Keratinocyte (primary cell): ENCODE results near the gene PSMA8.

Source experiments
- EZH2 ChIP-seq: IDR thresholded peaks from one replicate; pipeline ENCODE4 v1.6.1; 2012; ENCODE audit warnings: inconsistent platforms, mild to moderate bottlenecking, low read length, moderate library complexity
- TF ChIP-seq, protein P1 (sequence below), 3 experiments: IDR thresholded peaks in 1 of 3; conservative IDR thresholded peaks in 1 of 3; optimal IDR thresholded peaks in 1 of 3; 2 replicates in 2 of 3; 3 replicates in 1 of 3; pipeline versions ENCODE3 to v1.5.1; 2011; ENCODE audit warnings: low read length in 3 of 3, mild to moderate bottlenecking in 3 of 3, moderate library complexity in 2 of 3, control low read depth in 1 of 3, inconsistent platforms in 1 of 3; ENCODE audit not compliant: insufficient read depth in 2 of 3; ENCODE audit errors: extremely low read depth in 1 of 3

DNA sequence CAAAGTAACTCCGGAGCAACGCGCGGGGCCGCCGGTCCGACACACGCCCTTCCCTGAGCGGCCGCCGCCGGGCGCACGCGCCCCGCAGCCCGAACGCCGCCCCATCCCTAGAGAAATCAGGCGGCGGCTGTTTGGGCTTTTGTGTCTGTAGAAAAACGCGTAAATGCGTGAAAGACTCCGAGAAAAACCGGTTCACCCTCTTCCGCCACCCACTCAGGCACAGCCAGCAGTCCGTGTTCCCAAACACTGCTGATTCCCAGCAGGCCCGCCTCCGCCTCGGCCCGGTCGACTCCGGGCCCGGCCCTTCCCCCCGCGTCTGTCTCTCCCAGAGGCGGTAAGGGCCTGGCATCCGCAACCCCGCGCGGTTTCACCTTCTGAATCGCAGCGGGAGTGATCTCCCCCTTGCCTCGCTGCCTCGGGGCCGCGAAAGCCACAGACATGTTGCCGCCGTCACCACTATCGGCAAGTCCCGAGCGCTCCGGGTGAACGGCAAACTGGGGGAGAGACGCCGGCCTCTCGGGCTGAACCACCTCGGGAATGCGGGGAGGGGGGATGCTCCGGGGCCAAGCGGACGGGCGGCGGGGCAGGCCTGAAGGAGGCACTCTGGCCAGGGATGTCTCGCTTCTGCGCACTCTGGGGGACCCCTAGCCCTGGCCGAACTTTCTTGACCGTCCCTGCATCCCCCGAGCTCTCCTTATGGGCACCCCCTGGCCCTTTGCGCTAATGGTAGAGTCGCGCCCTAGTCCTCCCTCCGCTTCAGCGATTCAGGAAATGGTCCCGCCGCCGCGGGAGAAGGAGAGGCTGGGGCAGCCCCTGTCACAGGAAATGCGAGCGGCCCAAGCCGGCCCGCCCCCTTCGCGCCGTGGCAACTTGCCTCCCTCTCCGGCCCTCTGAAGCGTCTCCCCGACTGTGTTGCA is 43.3 kb upstream of the PSMA8 start, which contains the start of gene SS18:
- TF ChIP-seq, protein P1, sequence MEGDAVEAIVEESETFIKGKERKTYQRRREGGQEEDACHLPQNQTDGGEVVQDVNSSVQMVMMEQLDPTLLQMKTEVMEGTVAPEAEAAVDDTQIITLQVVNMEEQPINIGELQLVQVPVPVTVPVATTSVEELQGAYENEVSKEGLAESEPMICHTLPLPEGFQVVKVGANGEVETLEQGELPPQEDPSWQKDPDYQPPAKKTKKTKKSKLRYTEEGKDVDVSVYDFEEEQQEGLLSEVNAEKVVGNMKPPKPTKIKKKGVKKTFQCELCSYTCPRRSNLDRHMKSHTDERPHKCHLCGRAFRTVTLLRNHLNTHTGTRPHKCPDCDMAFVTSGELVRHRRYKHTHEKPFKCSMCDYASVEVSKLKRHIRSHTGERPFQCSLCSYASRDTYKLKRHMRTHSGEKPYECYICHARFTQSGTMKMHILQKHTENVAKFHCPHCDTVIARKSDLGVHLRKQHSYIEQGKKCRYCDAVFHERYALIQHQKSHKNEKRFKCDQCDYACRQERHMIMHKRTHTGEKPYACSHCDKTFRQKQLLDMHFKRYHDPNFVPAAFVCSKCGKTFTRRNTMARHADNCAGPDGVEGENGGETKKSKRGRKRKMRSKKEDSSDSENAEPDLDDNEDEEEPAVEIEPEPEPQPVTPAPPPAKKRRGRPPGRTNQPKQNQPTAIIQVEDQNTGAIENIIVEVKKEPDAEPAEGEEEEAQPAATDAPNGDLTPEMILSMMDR (optimal IDR thresholded peaks at IDR 0.05 in 1 of 3, IDR thresholded peaks at IDR 0.05 in 1 of 3, conservative IDR thresholded peaks at IDR 0.05 in 1 of 3; ENCODE audit: extremely low read depth in 1 of 3, insufficient read depth in 2 of 3, low read length in 3 of 3), result no peak
- no peak for TF ChIP-seq EZH2
